ENCODE measurements around the gene GKN2. TPM values are rescaled to one million over a fixed set of nuclear protein-coding genes. Genes with fewer than 3 reads are reported as not detected.

The GKN2 gene
- polyA plus RNA-seq, 2 of the 4 experiments (the other 2 are of a cell fraction) = 0.93 to 3.7 TPM

- POLR2A ChIA-PET = no interaction called here
- peaks cover 48% of the 10 kb centered on the region for H3K4me1 ChIP-seq
- DNase-seq (ENCODE audit: low read depth in 1 of 2, low spot score in 1 of 2) (peak in 1 of 2 experiments; percentile 53), FAIRE-seq (peak; percentile 28), ATAC-seq (no peak)
- no peak overlapping the region for H3K4me3 ChIP-seq
- no peaks in the 10 kb centered on the region for H3K9me3 ChIP-seq
- H3K27ac ChIP-seq = peak overlapping the region in 1 of 2 experiments; percentile 37; a peak in 1 of 6 replicates
- no peak for TF ChIP-seq MAZ (IDR thresholded peaks at IDR 0.05; ENCODE audit: borderline replicate concordance, low read depth, low read length)
- no peak for TF ChIP-seq NPAS2 (CRISPR knock-in tag; IDR thresholded peaks at IDR 0.05; ENCODE audit: borderline replicate concordance)
- no peak for TF ChIP-seq EHF (CRISPR knock-in tag; IDR thresholded peaks at IDR 0.05)
- no peak for TF ChIP-seq CBX2 (IDR thresholded peaks at IDR 0.05; ENCODE audit: borderline replicate concordance, low read depth)
- no peak for TF ChIP-seq EHMT2 (IDR thresholded peaks at IDR 0.05; ENCODE audit: low read depth)
- no peak for TF ChIP-seq PHF8 (IDR thresholded peaks at IDR 0.05; ENCODE audit: borderline replicate concordance, low read depth)
- no peak for TF ChIP-seq JUNB (IDR thresholded peaks at IDR 0.05)
- TF ChIP-seq CEBPB (IDR thresholded peaks at IDR 0.05) = no peak
- TF ChIP-seq FOSL2 (IDR thresholded peaks at IDR 0.05) = no peak
- no peak; the same call in 1 of the 2 replicates for TF ChIP-seq FOSL2 (CRISPR knock-in tag; IDR thresholded peaks at IDR 0.05)
- H3K4me2 ChIP-seq = no peak overlapping the region
- 54% methylated on average over 4 of the region's 4 CpGs for WGBS (ENCODE audit: missing lambda C conversion rate)
- CTCF ChIA-PET = interaction anchor here (2.2 kb wide), 1 partner anchor 34 kb away, joined by 9 read pairs; no protein-coding TSS in a partner anchor
These were observed 24.8 kb upstream of the GKN2 start for GRCh38 chr2:68977453-68977852.

- POLR2A ChIA-PET = no interaction called here
- TF ChIP-seq ZSCAN20 (CRISPR knock-in tag; IDR thresholded peaks at IDR 0.05) = no peak
- no peak for TF ChIP-seq RCOR1 (IDR thresholded peaks at IDR 0.05; ENCODE audit: low read depth, low read length)
- no peak for TF ChIP-seq POLR2A (IDR thresholded peaks at IDR 0.05; ENCODE audit: low read length)
- no peak for TF ChIP-seq KDM5A (IDR thresholded peaks at IDR 0.05)
- no peak for TF ChIP-seq RARB (CRISPR knock-in tag; IDR thresholded peaks at IDR 0.05)
- TF ChIP-seq BCL3 (IDR thresholded peaks at IDR 0.05) = no peak
- no peak for TF ChIP-seq HES2 (IDR thresholded peaks at IDR 0.05)
- no peak for TF ChIP-seq CEBPB (IDR thresholded peaks at IDR 0.05)
- TF ChIP-seq HOXB5 (CRISPR knock-in tag; IDR thresholded peaks at IDR 0.05) = no peak
These were observed 23.2 kb upstream of the GKN2 start for GRCh38 chr2:68975844-68976243.

GRCh38 chr2:68974946-68975665 lies 22.4 kb upstream of the GKN2 start:
- Histone ChIP-seq H3K4me3 (no peak overlapping the region), H3K9me3 (no peaks in the 10 kb centered on the region), H3K4me2 (peak overlapping the region; percentile 6), H3K4me1 (peaks cover 65% of the 10 kb centered on the region), H3K27ac (peak overlapping the region; percentile 83 to 90)
- DNase-seq (ENCODE audit: low read depth in 1 of 2, low spot score in 1 of 2) (no peak), FAIRE-seq (no peak), ATAC-seq (no peak)
- WGBS (ENCODE audit: missing lambda C conversion rate) = 66% methylated on average over 9 of the region's 9 CpGs
- ChIA-PET POLR2A (no interaction called here), CTCF (interaction anchor here (1.2 to 2.2 kb wide), 4 partner anchors 17 to 37 kb away, joined by 3 to 9 read pairs (median 5); partner anchors contain the start of gene ANTXR1)
- TF ChIP-seq CEBPB (IDR thresholded peaks at IDR 0.05) (no peak), ZC3H11A (IDR thresholded peaks at IDR 0.05) (no peak), HOXB5 (CRISPR knock-in tag; IDR thresholded peaks at IDR 0.05) (no peak), FOSL2 (IDR thresholded peaks at IDR 0.05) (no peak), FOSL2 (CRISPR knock-in tag; IDR thresholded peaks at IDR 0.05) (no peak), KDM5A (IDR thresholded peaks at IDR 0.05) (no peak), FOSB (CRISPR knock-in tag; IDR thresholded peaks at IDR 0.05) (no peak), EHMT2 (IDR thresholded peaks at IDR 0.05; ENCODE audit: low read depth) (no peak), RNF2 (IDR thresholded peaks at IDR 0.05; ENCODE audit: borderline replicate concordance, low read depth) (no peak), ZNF302 (CRISPR knock-in tag; IDR thresholded peaks at IDR 0.05) (no peak), SREBF2 (IDR thresholded peaks at IDR 0.05) (no peak), HES2 (IDR thresholded peaks at IDR 0.05) (no peak), BHLHE40 (IDR thresholded peaks at IDR 0.05; ENCODE audit: low read depth, low read length) (no peak)

More at GRCh38 chr2:68975844-68976243, 23.2 kb upstream of the GKN2 start:
- FAIRE-seq (no peak), ATAC-seq (no peak), DNase-seq (ENCODE audit: low read depth in 1 of 2, low spot score in 1 of 2) (no peak)
- Histone ChIP-seq H3K4me1 (peaks cover 58% of the 10 kb centered on the region), H3K4me3 (no peak overlapping the region), H3K27ac (peak overlapping the region; percentile 83 to 90; a peak in 5 of 6 replicates), H3K9me3 (no peaks in the 10 kb centered on the region), H3K4me2 (peak overlapping the region; percentile 6)
- CTCF ChIA-PET = interaction anchor here (1.2 to 2.2 kb wide), 4 partner anchors 18 to 37 kb away, joined by 3 to 9 read pairs (median 5); partner anchors contain the start of gene ANTXR1
- 56% methylated on average over 2 of the region's 2 CpGs for WGBS (ENCODE audit: missing lambda C conversion rate)
